Stimulated activated CD8-positive, alpha-beta memory T cell treated with anti-CD3 and anti-CD28 coated beads, Interleukin-4, amount 100 ng/mL, for 48 hours (primary cell): ENCODE results near the gene DNM2.

Experiments
- DNase-seq: peaks from one replicate; pipeline ENCODE4 v3.0.0-alpha.2; 2020

The DNM2 gene

GRCh38 chr19:10691178-10691881 lies 26.5 kb upstream of the DNM2 start:
- no peak for DNase-seq

- no peak for DNase-seq
Observed at GRCh38 chr19:10691883-10692282, 26.0 kb upstream of the DNM2 start.

- DNase-seq, result no peak
Observed at GRCh38 chr19:10692673-10693264, 25.1 kb upstream of the DNM2 start.

GRCh38 chr19:10694706-10695307 lies 23.1 kb upstream of the DNM2 start:
- DNase-seq, result no peak

GRCh38 chr19:10695401-10696398 lies 22.2 kb upstream of the DNM2 start:
- peak; percentile 94 for DNase-seq

GRCh38 chr19:10699650-10700335 lies 18.1 kb upstream of the DNM2 start:
- DNase-seq, result peak; percentile 86

- peak; percentile 52 for DNase-seq
Observed at GRCh38 chr19:10701955-10702525, 15.8 kb upstream of the DNM2 start.

GRCh38 chr19:10706990-10707389 lies 10.9 kb upstream of the DNM2 start:
- DNase-seq, result no peak

- DNase-seq, result no peak
Observed at GRCh38 chr19:10707440-10707839, 10.4 kb upstream of the DNM2 start.

GRCh38 chr19:10708291-10708690 lies 9.6 kb upstream of the DNM2 start:
- DNase-seq, result no peak

- DNase-seq, result no peak
Observed at GRCh38 chr19:10712045-10712444, 5.8 kb upstream of the DNM2 start.

- no peak for DNase-seq
Observed at GRCh38 chr19:10712754-10713153, 5.1 kb upstream of the DNM2 start.

GRCh38 chr19:10713317-10713716 lies 4.6 kb upstream of the DNM2 start:
- DNase-seq, result no peak

- no peak for DNase-seq
Observed at GRCh38 chr19:10717054-10717355, 874 bp upstream of the DNM2 start.

- peak; percentile 68 for DNase-seq
Observed at GRCh38 chr19:10718205-10719196, 622 bp downstream of the DNM2 start.

- DNase-seq, result no peak
Observed at GRCh38 chr19:10719466-10719961, 1.6 kb downstream of the DNM2 start.

GRCh38 chr19:10720607-10721125 lies 2.8 kb downstream of the DNM2 start:
- DNase-seq, result no peak

GRCh38 chr19:10723591-10723990 lies 5.7 kb downstream of the DNM2 start:
- DNase-seq, result no peak

- no peak for DNase-seq
Observed at GRCh38 chr19:10724573-10725071, 6.7 kb downstream of the DNM2 start.

- DNase-seq, result no peak
Observed at GRCh38 chr19:10725415-10725814, 7.5 kb downstream of the DNM2 start.
